DMS 273 (cell line): ENCODE data around the gene CTCFL.

Source experiments
- DNase-seq: peaks from one replicate; lab custom pipeline; 2025; ENCODE audit not compliant: unreplicated experiment; lab: John Stamatoyannopoulos, UW

Gene CTCFL

DNA sequence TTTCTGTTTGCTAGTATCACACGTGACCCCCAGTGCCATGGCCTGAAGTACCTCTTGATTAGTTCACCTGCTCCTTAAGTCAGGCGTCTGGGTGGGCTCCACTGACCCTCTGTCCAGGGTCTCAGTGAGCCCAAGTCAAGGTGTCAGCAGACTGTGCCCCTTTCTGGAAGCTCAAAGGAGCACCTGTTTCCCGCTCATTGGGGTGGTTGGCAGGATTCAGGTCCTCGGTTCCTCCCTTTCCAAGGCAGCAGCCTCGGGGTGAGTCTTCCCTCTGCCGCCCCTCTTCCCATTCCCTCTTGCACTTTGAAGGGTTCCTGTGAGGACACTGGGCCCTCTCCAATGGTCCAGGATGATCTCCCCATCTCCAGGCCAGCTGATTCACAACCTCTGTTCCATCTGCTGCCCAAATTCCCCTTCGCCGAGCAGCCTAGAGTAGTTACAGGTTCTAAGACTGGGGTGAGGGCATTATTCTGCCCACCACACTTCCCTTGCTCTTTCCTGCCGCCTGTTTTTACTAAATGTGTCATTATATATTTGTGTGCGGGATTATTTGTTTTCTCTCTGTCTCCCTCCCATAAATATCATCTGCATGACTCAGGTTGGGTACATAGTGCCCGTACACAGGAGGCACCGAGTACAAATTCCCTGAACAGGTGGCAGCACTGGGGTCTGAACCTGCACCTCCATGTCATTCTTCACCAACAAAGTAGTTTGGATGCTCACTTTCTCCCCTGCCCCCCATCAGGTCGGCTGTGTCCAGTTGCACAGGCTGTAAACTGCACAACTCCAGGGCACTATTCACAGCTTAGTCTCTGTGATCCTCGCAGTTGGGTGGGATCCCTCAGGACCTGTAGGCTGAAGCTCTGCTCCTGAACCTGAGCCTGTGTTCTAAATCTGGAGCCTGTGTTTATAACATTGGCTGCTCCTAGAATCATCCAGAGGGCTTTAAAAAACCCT, 75.3 kb downstream of the CTCFL start:
- DNase-seq, result no peak

GRCh38 chr20:57448764-57449354, 76.1 kb downstream of the CTCFL start:
- no peak for DNase-seq
